Measurements from ENCODE around the gene SSTR5.

Gene SSTR5

GRCh38 chr16:1127971-1128715 is 55.6 kb downstream of the SSTR5 start:
- Histone ChIP-seq H3K4me1 (ENCODE audit: insufficient read depth, low read length) (no peaks in the 10 kb centered on the region), H3K27ac (ENCODE audit: low read length) (no peak overlapping the region), H3K9me3 (ENCODE audit: insufficient read depth, low read length, severe bottlenecking) (no peaks in the 10 kb centered on the region), H3K4me3 (ENCODE audit: low read depth in 1 of 2, low read length in 2 of 2) (no peak overlapping the region), H3K36me3 (ENCODE audit: insufficient read depth, low read length) (no peaks in the 10 kb centered on the region), H3K79me2 (ENCODE audit: insufficient read depth, low read length) (no peaks in the 10 kb centered on the region), H4K20me1 (ENCODE audit: insufficient read depth, low read length) (no peaks in the 10 kb centered on the region; the same call in 1 of the 2 replicates), H3K9ac (ENCODE audit: low read depth, low read length) (no peak overlapping the region), H3K27me3 (ENCODE audit: insufficient read depth, low read length, poor library complexity) (no peaks in the 10 kb centered on the region), H2AFZ (ENCODE audit: low read depth, low read length) (no peak overlapping the region), H3K4me2 (ENCODE audit: insufficient read depth, low read length) (no peak overlapping the region)
- TF ChIP-seq CTCF (IDR thresholded peaks at IDR 0.05; ENCODE audit: borderline replicate concordance, extremely low read depth, low read length, poor library complexity, severe bottlenecking): no peak
- no peak for TF ChIP-seq EZH2 (IDR thresholded peaks at IDR 0.05; ENCODE audit: borderline replicate concordance, low read depth, low read length, severe bottlenecking)
- no peak for DNase-seq
- no peak for ATAC-seq (ENCODE audit: insufficient read depth, low read depth)

GRCh38 chr16:1129106-1129960 is 56.8 kb downstream of the SSTR5 start:
- TF ChIP-seq EZH2 (IDR thresholded peaks at IDR 0.05; ENCODE audit: borderline replicate concordance, low read depth, low read length, severe bottlenecking): no peak
- TF ChIP-seq CTCF (IDR thresholded peaks at IDR 0.05; ENCODE audit: borderline replicate concordance, extremely low read depth, low read length, poor library complexity, severe bottlenecking): no peak
- Histone ChIP-seq H3K27me3 (ENCODE audit: insufficient read depth, low read length, poor library complexity) (no peaks in the 10 kb centered on the region), H3K79me2 (ENCODE audit: insufficient read depth, low read length) (no peaks in the 10 kb centered on the region), H3K27ac (ENCODE audit: low read length) (no peak overlapping the region), H3K9ac (ENCODE audit: low read depth, low read length) (no peak overlapping the region), H3K9me3 (ENCODE audit: insufficient read depth, low read length, severe bottlenecking) (no peaks in the 10 kb centered on the region), H3K36me3 (ENCODE audit: insufficient read depth, low read length) (no peaks in the 10 kb centered on the region), H3K4me2 (ENCODE audit: insufficient read depth, low read length) (no peak overlapping the region), H4K20me1 (ENCODE audit: insufficient read depth, low read length) (no peaks in the 10 kb centered on the region; the same call in 1 of the 2 replicates), H2AFZ (ENCODE audit: low read depth, low read length) (no peak overlapping the region), H3K4me3 (ENCODE audit: low read depth in 1 of 2, low read length in 2 of 2) (no peak overlapping the region), H3K4me1 (ENCODE audit: insufficient read depth, low read length) (no peaks in the 10 kb centered on the region)
- DNase-seq (no peak), ATAC-seq (ENCODE audit: insufficient read depth, low read depth) (no peak)

- no peak overlapping the region for H2AFZ ChIP-seq (ENCODE audit: low read depth, low read length)
- no peaks in the 10 kb centered on the region for H3K4me1 ChIP-seq (ENCODE audit: insufficient read depth, low read length)
- no peak for DNase-seq
- no peaks in the 10 kb centered on the region for H4K20me1 ChIP-seq (ENCODE audit: insufficient read depth, low read length)
- TF ChIP-seq CTCF (IDR thresholded peaks at IDR 0.05; ENCODE audit: borderline replicate concordance, extremely low read depth, low read length, poor library complexity, severe bottlenecking) (no peak), EZH2 (IDR thresholded peaks at IDR 0.05; ENCODE audit: borderline replicate concordance, low read depth, low read length, severe bottlenecking) (no peak)
- ATAC-seq (ENCODE audit: insufficient read depth, low read depth): no peak
- H3K4me3 ChIP-seq (ENCODE audit: low read depth in 1 of 2, low read length in 2 of 2): no peak overlapping the region
- no peaks in the 10 kb centered on the region for H3K27me3 ChIP-seq (ENCODE audit: insufficient read depth, low read length, poor library complexity)
- no peak overlapping the region for H3K27ac ChIP-seq (ENCODE audit: low read length)
- no peaks in the 10 kb centered on the region for H3K36me3 ChIP-seq (ENCODE audit: insufficient read depth, low read length)
- H3K9me3 ChIP-seq (ENCODE audit: insufficient read depth, low read length, severe bottlenecking): no peaks in the 10 kb centered on the region
- H3K9ac ChIP-seq (ENCODE audit: low read depth, low read length): no peak overlapping the region
- no peaks in the 10 kb centered on the region for H3K79me2 ChIP-seq (ENCODE audit: insufficient read depth, low read length)
- H3K4me2 ChIP-seq (ENCODE audit: insufficient read depth, low read length): no peak overlapping the region
Measured at GRCh38 chr16:1130382-1130781, 57.8 kb downstream of the SSTR5 start.

Measured in DND-41 (cell line).